H1 (cell line): ENCODE measurements around the gene RNF152. TPM values are rescaled to one million over a fixed set of nuclear protein-coding genes. Genes with fewer than 3 reads are reported as not detected.

ENCODE experiments used
- ATF3 ChIP-seq: IDR thresholded peaks from 2 replicates; pipeline ENCODE4 v1.6.1; 2011; ENCODE audit warnings: low read depth, mild to moderate bottlenecking, low read length; ENCODE audit not compliant: insufficient read depth
- CBX5 ChIP-seq: fragments of 300-800, 300-1000 bp; sonication (generic); IDR thresholded peaks from 2 replicates; pipeline ENCODE4 v1.7.1; 2016; ENCODE audit warnings: antibody characterized with exemption, low read length, low read depth
- CHD1 ChIP-seq: IDR thresholded peaks from 2 replicates; pipeline ENCODE4 v1.6.1; 2012; ENCODE audit warnings: low read depth, low read length, improper control_type of control experiment
- EZH2 ChIP-seq: fragments of 200-600 bp; sonication (generic); IDR thresholded peaks from 2 replicates; pipeline ENCODE4 v1.7.1; 2012; ENCODE audit warnings: low read depth, mild to moderate bottlenecking, moderate library complexity, low read length, inconsistent platforms; ENCODE audit not compliant: severe bottlenecking
- TBP ChIP-seq: IDR thresholded peaks from 2 replicates; pipeline ENCODE4 v1.6.1; 2011; ENCODE audit warnings: low read depth, low read length, improper control_type of control experiment
- polyA plus RNA-seq, 7 experiments: library from polyadenylated mRNA; depleted of rRNA in 3 of 7; stranded (reverse) in 5 of 7; unstranded in 2 of 7; fragments of >200 nt in 5 of 7; fragments of 200-250 nt in 2 of 7; gene quantifications; 1 replicate in 5 of 7; 2 replicates in 1 of 7; 4 replicates in 1 of 7; pipeline versions ENCODE4 v1.2.1 to v1.2.3, GENCODE V29; 2011 to 2013; ENCODE audit warnings: missing spikeins in 2 of 7, mixed read lengths in 2 of 7
- total RNA-seq: library from RNA; stranded (reverse); fragmentation: NEBNext Ultra II Directional; extraction: Animal tissue kit (Norgen Biotek cat#: 25700); gene quantifications from 2 replicates; pipeline ENCODE4 v1.2.1, GENCODE V29; 2021

The RNF152 gene
- total and polyA plus RNA-seq, 2 of the 8 experiments (the other 6 are each of a cell fraction or from before 2014, with no cell fraction given) = 1.1 to 2.7 TPM

GRCh38 chr18:61823595-61823994, 69.2 kb downstream of the RNF152 start (continued):
- TF ChIP-seq TBP (no peak), ATF3 (no peak), CBX5 (no peak), CHD1 (no peak), EZH2 (no peak)
